ENCODE results near the gene INSC. TPM values are rescaled to one million over a fixed set of nuclear protein-coding genes. Genes with fewer than 3 reads are reported as not detected.
A peak's percentile ranks its signal among the peaks of the same experiment; 100 is the strongest.

The INSC gene
- total and polyA plus RNA-seq, 2 of the 4 experiments (the other 2 are of a cell fraction) = 0.53 to 1.4 TPM

GRCh38 chr11:15196704-15197103, 82.0 kb downstream of the INSC start:
- no peak overlapping the region for H2BK20ac ChIP-seq (ENCODE audit: low read depth, low read length)
- POLR2A ChIA-PET (ENCODE audit: unreplicated experiment) = no interaction called here
- no peak overlapping the region for H4K5ac ChIP-seq (ENCODE audit: low read depth, low read length)
- no peak overlapping the region for H3K18ac ChIP-seq (ENCODE audit: low read depth, low read length)
- H3K4me3 ChIP-seq (ENCODE audit: insufficient read depth, low read depth, low read length) = no peak overlapping the region
- H2AFZ ChIP-seq (replicated peaks; ENCODE audit: low read length, poor library complexity) = no peak overlapping the region
- H4K20me1 ChIP-seq (ENCODE audit: insufficient read depth, low read length) = no peaks in the 10 kb centered on the region
- dilution Hi-C loops (cut with HindIII; ENCODE audit: low sequenced_read_pairs, unreplicated experiment) (no loop called here), in situ Hi-C loops (cut with MboI; ENCODE audit: low sequenced_read_pairs) (loop anchor here (5.0 kb wide), 1 partner anchor 89 kb away; no protein-coding TSS in a partner anchor), intact Hi-C loops (cut with micrococcal nuclease) (loop anchor here (5.0 to 10.0 kb wide), 3 partner anchors 34 to 672 kb away; partner anchors contain the start of gene PSMA1)
- no TSS peak for BruUV-seq (replicated peaks)
- CTCF ChIA-PET = interaction anchor here (0.8 to 1.0 kb wide), 2 partner anchors 19 to 96 kb away, joined by 3 read pairs; no protein-coding TSS in a partner anchor
- H3K23ac ChIP-seq (ENCODE audit: low read depth, low read length) = no peak overlapping the region
- no peaks in the 10 kb centered on the region for H3K9me3 ChIP-seq (ENCODE audit: control insufficient read depth, insufficient read depth, low read length)
- H3K56ac ChIP-seq (ENCODE audit: extremely low read depth, insufficient read depth, low read length) = no peak overlapping the region
- peak overlapping the region; percentile 19; the same call in 1 of the 2 replicates for H4K91ac ChIP-seq (ENCODE audit: insufficient read depth, low read depth, low read length)
- peak overlapping the region in 1 of 2 experiments; percentile 53; a peak in 2 of 4 replicates for H4K8ac ChIP-seq (ENCODE audit: low read depth in 2 of 2, low read length in 2 of 2)
- H3K27me3 ChIP-seq (ENCODE audit: control insufficient read depth, insufficient read depth, low read length) = no peaks in the 10 kb centered on the region
- peak overlapping the region; percentile 1; the same call in 1 of the 2 replicates for H3K4ac ChIP-seq (ENCODE audit: low read depth, low read length)
- H3K79me1 ChIP-seq (ENCODE audit: low read depth in 1 of 2, low read length in 2 of 2) = no peaks in the 10 kb centered on the region
- TF ChIP-seq RAD21 (IDR thresholded peaks at IDR 0.05; ENCODE audit: low read length) (no peak), NFE2L2 (IDR thresholded peaks at IDR 0.05; ENCODE audit: low read depth, low read length) (no peak), RFX5 (IDR thresholded peaks at IDR 0.05; ENCODE audit: low read depth, low read length) (no peak), POLR2A (IDR thresholded peaks at IDR 0.05; ENCODE audit: low read depth, low read length) (no peak), MAZ (IDR thresholded peaks at IDR 0.05; ENCODE audit: borderline replicate concordance, low read depth, low read length) (no peak), CEBPB (IDR thresholded peaks at IDR 0.05; ENCODE audit: low read depth, low read length) (no peak), MXI1 (IDR thresholded peaks at IDR 0.05; ENCODE audit: borderline replicate concordance, low read depth, low read length) (no peak), FOS (IDR thresholded peaks at IDR 0.05; ENCODE audit: low read depth, low read length) (no peak), MAFK (IDR thresholded peaks at IDR 0.05; ENCODE audit: low read depth, low read length) (no peak), RCOR1 (IDR thresholded peaks at IDR 0.05; ENCODE audit: insufficient replicate concordance, low read length) (no peak), CHD1 (IDR thresholded peaks at IDR 0.05; ENCODE audit: low read depth, low read length) (no peak), USF2 (IDR thresholded peaks at IDR 0.05; ENCODE audit: low read depth, low read length) (no peak), SMC3 (IDR thresholded peaks at IDR 0.05; ENCODE audit: low read depth, low read length) (no peak)
- TF ChIP-seq, protein P1, sequence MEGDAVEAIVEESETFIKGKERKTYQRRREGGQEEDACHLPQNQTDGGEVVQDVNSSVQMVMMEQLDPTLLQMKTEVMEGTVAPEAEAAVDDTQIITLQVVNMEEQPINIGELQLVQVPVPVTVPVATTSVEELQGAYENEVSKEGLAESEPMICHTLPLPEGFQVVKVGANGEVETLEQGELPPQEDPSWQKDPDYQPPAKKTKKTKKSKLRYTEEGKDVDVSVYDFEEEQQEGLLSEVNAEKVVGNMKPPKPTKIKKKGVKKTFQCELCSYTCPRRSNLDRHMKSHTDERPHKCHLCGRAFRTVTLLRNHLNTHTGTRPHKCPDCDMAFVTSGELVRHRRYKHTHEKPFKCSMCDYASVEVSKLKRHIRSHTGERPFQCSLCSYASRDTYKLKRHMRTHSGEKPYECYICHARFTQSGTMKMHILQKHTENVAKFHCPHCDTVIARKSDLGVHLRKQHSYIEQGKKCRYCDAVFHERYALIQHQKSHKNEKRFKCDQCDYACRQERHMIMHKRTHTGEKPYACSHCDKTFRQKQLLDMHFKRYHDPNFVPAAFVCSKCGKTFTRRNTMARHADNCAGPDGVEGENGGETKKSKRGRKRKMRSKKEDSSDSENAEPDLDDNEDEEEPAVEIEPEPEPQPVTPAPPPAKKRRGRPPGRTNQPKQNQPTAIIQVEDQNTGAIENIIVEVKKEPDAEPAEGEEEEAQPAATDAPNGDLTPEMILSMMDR (conservative IDR thresholded peaks at IDR 0.05; ENCODE audit: low read depth, low read length) = no peak
- H2AK9ac ChIP-seq (replicated peaks; ENCODE audit: low read depth, low read length, poor library complexity) = no peak overlapping the region
- peak overlapping the region; percentile 47; the same call in 1 of the 2 replicates for H2AK5ac ChIP-seq (ENCODE audit: low read depth, low read length)
- no peak overlapping the region for H2BK5ac ChIP-seq (ENCODE audit: low read depth, low read length, poor library complexity, severe bottlenecking)
- H3K14ac ChIP-seq (replicated peaks; ENCODE audit: low read depth, low read length) = no peak overlapping the region
- H3K36me3 ChIP-seq (ENCODE audit: control insufficient read depth, insufficient read depth, low read length) = no peaks in the 10 kb centered on the region
- no peak for ATAC-seq (ENCODE audit: low read depth)
- no peak overlapping the region for H3K4me2 ChIP-seq (ENCODE audit: low read depth, low read length)
- peaks cover 29% of the 10 kb centered on the region for H3K9me1 ChIP-seq (ENCODE audit: insufficient read depth, low read length)
- H2BK15ac ChIP-seq (ENCODE audit: low read depth, low read length) = peak overlapping the region; percentile 61; the same call in 1 of the 3 replicates
- no CpG with 5 or more reads among the region's 1 CpG for WGBS, 2 experiments (ENCODE audit: extremely low coverage in 2 of 2, insufficient read length in 1 of 2)
- H2BK120ac ChIP-seq (ENCODE audit: low read depth, low read length) = 0 out of 2 replicates have a peak overlapping the region, but pooled peaks have one; percentile 17
- H3K9ac ChIP-seq (ENCODE audit: low read depth, low read length) = no peak overlapping the region
- H3K27ac ChIP-seq (ENCODE audit: insufficient read depth, low read length) = no peak overlapping the region
- peaks cover 24% of the 10 kb centered on the region for H3K4me1 ChIP-seq (ENCODE audit: control insufficient read depth, insufficient read depth, low read length)
- no peak for DNase-seq
